RPMI8226 (cell line): Measurements from ENCODE around the gene HLA-DOB.
A peak's percentile ranks its signal among the peaks of the same experiment; 100 is the strongest.

Experiments used
- DNase-seq: peaks from one replicate; pipeline ENCODE4 v3.0.0-alpha.2; 2015

The HLA-DOB gene

GRCh38 chr6:32843331-32843978 lies 26.7 kb upstream of the HLA-DOB start:
- DNase-seq, result peak; percentile 15

- DNase-seq, result no peak
Measured at GRCh38 chr6:32842690-32843089, 25.9 kb upstream of the HLA-DOB start.

- DNase-seq, result no peak
Measured at GRCh38 chr6:32842021-32842650, 25.3 kb upstream of the HLA-DOB start.

DNA sequence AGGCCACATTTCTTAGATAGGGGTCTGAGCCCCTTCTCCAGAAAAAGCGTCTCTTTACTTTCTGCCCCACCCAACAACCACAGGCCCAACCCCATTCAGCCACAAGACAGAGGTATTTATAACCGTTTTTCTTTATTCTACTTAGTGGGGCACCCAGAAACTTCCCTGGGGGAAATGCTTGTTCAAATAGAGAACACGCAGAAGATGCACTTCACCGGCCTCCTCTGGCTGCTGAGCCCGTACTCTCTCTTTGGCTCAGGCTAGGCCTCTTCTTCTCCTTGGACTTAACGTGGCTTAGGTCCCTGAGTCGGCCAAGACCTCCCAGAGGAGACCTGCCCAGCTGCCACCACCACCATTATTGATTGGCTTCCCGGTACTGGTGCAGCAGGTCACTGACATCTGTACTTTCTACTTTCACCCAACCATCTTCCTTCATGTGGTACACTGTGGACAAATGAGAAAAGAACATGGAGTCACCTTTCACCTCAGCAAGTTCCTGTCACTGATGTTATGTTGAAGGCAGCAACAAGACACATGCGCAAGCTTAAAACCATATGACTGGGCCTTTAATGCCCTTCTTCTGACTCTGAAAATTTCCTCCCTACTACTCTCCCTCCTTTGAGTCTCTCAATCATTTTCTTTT lies 23.9 kb upstream of the HLA-DOB start:
- DNase-seq, result no peak

- DNase-seq, result no peak
Measured at GRCh38 chr6:32839356-32839755, 22.6 kb upstream of the HLA-DOB start.

DNA sequence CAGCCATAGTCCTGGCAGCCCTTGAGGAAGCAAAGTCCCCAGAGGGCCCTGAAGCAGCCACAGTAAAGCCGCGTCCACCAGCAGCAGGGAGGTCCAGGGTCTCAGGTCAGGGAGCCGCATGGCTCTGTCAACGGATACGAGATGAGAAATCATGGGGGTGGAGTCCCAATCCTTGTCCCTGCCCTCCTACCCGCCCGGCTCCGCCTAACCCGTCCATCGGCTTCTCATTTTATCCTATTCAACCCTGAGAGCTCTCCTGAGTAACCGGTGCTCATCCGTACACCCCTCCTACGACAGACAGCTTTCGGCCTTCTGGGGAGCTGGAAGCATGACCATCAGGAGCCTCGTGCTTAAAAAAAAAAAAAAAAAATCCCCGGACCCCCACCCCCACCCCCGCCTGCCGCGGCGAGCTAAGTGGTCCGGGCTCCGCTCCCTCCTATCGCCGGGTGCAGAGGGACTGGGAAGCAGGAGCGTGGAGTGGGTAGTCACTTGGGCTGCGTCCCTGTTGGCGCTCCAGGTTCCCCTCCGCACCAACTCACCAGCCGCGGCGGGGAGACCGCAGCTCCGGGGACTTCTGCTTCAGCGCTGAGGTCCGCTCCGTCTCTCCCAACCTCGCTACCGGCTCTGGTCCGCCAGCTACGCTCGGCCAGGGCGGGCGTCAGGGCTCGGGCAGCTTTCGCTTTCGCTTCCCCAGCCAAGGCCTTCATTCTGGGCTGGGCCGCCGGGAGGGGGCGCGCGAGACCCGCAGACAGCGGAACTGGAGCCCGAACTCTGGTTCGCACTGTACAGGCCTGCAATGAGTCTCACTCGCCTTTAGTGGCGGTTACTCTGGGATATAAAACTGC lies 21.5 kb upstream of the HLA-DOB start, which contains the start of gene TAP2:
TSS of gene TAP2 (minus strand) at position 626 of the 845 bp plus-strand sequence. CDS start at position 120, 506 bp downstream.
- peak; percentile 96 for DNase-seq

DNA sequence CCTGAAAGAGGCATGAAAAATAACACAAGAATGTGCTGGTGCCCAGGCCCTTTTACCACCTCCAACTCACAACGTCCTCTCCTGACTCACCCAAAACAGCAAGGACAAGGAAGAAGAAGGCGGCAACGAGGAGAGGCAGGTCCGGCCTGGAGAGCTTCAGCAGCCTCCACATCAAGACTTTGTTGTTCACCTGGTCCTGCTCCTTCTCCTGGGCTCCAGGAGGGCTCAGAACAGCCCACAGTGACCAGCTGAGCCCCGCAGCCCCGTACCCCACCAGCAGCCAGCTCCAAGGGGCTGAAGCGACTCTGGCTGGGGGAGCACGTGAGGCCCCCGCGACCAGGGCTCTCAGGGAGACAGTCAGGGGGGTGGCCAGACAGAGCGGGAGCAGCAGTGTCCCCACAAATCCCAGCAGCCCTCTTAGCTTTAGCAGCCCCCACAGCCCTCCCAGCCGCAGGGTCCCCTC lies 20.9 kb upstream of the HLA-DOB start:
- peak; percentile 9 for DNase-seq

GRCh38 chr6:32836873-32837272 lies 20.1 kb upstream of the HLA-DOB start:
- no peak for DNase-seq

- no peak for DNase-seq
Measured at GRCh38 chr6:32835167-32835893, 18.5 kb upstream of the HLA-DOB start.

DNA sequence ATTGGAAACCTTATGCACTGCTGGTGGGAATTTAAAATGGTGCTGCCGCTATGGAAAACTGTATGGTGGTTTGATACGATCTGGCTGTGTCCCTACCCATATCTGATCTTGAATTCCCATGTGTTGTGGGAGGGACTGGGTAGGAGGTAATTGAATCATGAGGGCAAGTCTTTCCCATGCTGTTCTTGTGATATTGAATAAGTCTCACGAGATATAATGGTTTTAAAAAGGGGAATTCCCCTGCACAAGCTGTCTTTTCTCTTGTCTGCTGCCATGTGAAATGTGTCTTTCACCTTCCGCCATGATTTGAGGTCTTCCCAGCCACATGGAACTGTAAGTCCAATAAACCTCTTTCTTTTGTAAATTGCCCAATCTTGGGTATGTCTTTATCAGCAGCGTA lies 16.9 kb upstream of the HLA-DOB start:
- DNase-seq, result no peak

- no peak for DNase-seq
Measured at GRCh38 chr6:32832535-32832934, 15.7 kb upstream of the HLA-DOB start.

GRCh38 chr6:32830936-32831335 lies 14.1 kb upstream of the HLA-DOB start:
- no peak for DNase-seq

GRCh38 chr6:32830017-32830416 lies 13.2 kb upstream of the HLA-DOB start:
- DNase-seq, result no peak

DNA sequence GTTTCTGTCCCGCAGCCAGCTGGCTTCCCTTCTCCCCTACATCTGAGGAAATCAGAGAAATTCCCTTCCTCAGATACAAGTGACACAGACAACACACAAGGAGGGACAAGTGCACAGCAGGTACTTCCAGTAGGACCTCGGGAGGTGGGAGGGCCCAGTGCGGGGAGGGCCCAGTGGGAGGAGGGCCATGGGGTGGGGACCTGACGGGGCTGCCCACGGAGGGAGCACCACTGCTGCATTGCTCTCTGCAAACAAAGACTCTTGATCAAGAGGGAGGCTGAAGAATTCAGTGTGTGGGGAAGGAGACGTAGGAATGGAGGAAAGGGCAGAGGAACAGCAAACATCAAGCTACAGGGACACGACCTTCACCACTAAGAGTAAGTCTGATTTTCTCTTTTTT lies 12.7 kb upstream of the HLA-DOB start:
- no peak for DNase-seq

GRCh38 chr6:32827025-32827424 lies 10.2 kb upstream of the HLA-DOB start:
- DNase-seq, result no peak

GRCh38 chr6:32825966-32826365 lies 9.2 kb upstream of the HLA-DOB start:
- peak; percentile 6 for DNase-seq

GRCh38 chr6:32819729-32820128 lies 2.9 kb upstream of the HLA-DOB start:
- no peak for DNase-seq

DNA sequence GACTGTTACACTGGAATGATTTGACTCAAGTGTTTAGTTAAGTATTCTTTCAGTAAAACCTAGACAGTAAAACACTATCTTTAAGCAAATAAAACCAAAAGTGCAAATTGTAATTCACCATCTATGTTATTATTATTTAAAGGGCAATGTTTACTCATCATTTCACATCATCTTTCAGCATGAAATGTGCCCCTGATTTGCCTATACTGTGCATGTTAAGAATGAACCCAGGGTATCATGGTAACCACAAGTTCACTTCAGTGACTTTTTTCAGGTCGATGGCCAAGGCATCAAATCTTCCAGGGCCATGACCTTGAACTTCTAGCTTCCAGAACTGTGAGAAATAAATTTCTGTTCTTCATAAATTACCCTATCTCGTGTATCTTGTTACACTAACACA lies 2.1 kb upstream of the HLA-DOB start:
- no peak for DNase-seq

DNA sequence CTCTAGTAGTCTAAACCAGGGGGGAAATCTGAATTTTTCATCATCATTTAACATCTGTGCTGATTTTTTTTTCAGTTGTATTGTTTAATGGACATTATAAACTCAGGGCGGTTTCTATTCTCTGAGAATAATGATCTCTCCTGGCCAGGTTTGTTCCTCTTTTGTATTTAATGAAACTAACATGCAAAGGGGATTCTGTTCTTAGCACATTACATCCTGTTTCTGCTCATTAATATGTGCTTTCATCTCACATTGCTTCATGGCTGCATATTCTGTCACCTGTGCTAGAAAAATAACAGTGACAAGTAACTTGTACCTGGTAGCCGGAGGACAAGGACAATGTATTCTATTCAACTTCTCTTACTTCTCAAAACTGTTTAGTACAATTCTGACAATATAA lies 806 bp downstream of the HLA-DOB start:
- peak; percentile 43 for DNase-seq

- no peak for DNase-seq
Measured at GRCh38 chr6:32815115-32815514, 1.7 kb downstream of the HLA-DOB start.

DNA sequence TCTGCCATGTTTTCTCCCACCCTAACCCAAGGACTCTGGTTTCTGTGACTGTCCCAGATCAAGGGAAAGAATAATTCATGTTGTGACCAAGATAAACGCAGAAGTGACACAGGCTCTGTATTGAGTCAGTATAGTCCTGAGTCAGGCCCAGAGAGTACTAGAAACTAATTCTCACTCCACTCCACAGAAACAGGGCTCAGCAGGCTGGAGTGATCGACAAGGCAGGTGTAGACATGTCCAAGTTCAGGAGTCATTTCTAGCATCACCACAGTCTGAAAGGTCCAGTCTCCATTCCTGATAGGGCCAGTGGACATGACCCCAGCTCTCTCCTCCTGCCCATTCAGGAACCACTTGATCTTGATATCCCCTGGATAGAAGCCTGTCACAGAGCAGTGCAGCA lies 2.7 kb downstream of the HLA-DOB start:
- DNase-seq, result no peak

DNA sequence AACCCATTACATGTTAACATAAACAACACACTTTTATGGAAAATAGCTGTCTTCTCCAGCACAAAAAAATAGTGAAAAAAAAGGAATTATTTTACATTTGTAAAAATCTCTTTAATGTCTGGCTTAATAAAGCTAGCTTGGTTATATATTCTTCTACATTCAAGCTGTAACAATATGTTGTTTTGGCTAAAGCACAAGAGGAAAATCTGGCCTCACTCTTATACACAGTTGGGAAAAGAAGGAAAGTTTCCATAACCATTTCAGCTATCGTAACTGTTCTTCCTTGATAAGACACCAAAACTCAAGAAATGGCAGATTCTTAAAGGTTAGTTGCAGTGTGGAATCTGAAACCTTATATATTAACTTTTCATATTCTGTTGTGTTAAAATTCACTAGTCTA lies 7.6 kb downstream of the HLA-DOB start:
- no peak for DNase-seq
